Loucy (cell line): ENCODE data around the gene SDK1.

Experiments
- H2AFZ ChIP-seq: fragments of 200-600 bp; sonication (generic); 2 replicates; pipeline ENCODE4 v1.6.0; 2016; ENCODE audit warnings: antibody characterized with exemption, mild to moderate bottlenecking, low read length, moderate library complexity
- H3F3A ChIP-seq: fragments of 200-600 bp; 2 replicates; pipeline ENCODE4 v1.6.0; 2016; ENCODE audit warnings: antibody characterized with exemption, low read depth, mild to moderate bottlenecking
- H3K27me3 ChIP-seq: fragments of 200-600 bp; sonication (generic); 2 replicates; pipeline ENCODE4 v1.6.1; 2014; ENCODE audit warnings: low read length, mild to moderate bottlenecking; ENCODE audit not compliant: insufficient read depth, poor library complexity, severe bottlenecking
- H3K36me3 ChIP-seq: fragments of 200-600 bp; sonication (generic); 2 replicates; pipeline ENCODE4 v1.6.1; 2016; ENCODE audit warnings: low read length; ENCODE audit not compliant: insufficient read depth
- H3K4me1 ChIP-seq: fragments of 200-600 bp; sonication (generic); 2 replicates; pipeline ENCODE4 v1.5.1; 2014; ENCODE audit warnings: low read length, mild to moderate bottlenecking; ENCODE audit not compliant: insufficient read depth, poor library complexity, severe bottlenecking
- H3K4me2 ChIP-seq: fragments of 200-600 bp; sonication (generic); 2 replicates; pipeline ENCODE4 v1.6.0; 2014; ENCODE audit warnings: antibody characterized with exemption, low read length, low read depth, mild to moderate bottlenecking; ENCODE audit not compliant: poor library complexity, severe bottlenecking
- H3K4me3 ChIP-seq: fragments of 200-600 bp; sonication (generic); 2 replicates; pipeline ENCODE4 v1.5.1; 2014; ENCODE audit warnings: low read length, mild to moderate bottlenecking, mixed read lengths; ENCODE audit not compliant: poor library complexity, severe bottlenecking
- H3K79me2 ChIP-seq: fragments of 200-600 bp; sonication (generic); 2 replicates; pipeline ENCODE4 v1.6.1; 2014; ENCODE audit warnings: low read length; ENCODE audit not compliant: insufficient read depth
- H3K9ac ChIP-seq: fragments of 200-600 bp; sonication (generic); 2 replicates; pipeline ENCODE4 v1.6.0; 2014; ENCODE audit warnings: mild to moderate bottlenecking, low read depth, low read length, moderate library complexity; ENCODE audit not compliant: poor library complexity, severe bottlenecking
- H3K9me2 ChIP-seq: fragments of 200-600 bp; sonication (generic); replicated peaks from 2 replicates; pipeline ENCODE4 v1.6.1; 2016; ENCODE audit warnings: low read depth, low read length, mixed read lengths
- H3K9me3 ChIP-seq: fragments of 200-600 bp; sonication (generic); 2 replicates; pipeline ENCODE4 v1.6.1; 2014; ENCODE audit warnings: mild to moderate bottlenecking, antibody characterized with exemption, low read length, low read depth; ENCODE audit not compliant: insufficient read depth
- H4K20me1 ChIP-seq: fragments of 200-600 bp; sonication (generic); 2 replicates; pipeline ENCODE4 v1.6.0; 2014; ENCODE audit warnings: antibody characterized with exemption, low read length, mild to moderate bottlenecking; ENCODE audit not compliant: insufficient read depth, poor library complexity, severe bottlenecking
- CTCF ChIP-seq: fragments of 200-600 bp; sonication (generic); conservative IDR thresholded peaks from 2 replicates; pipeline ENCODE4 v1.5.1; 2014; ENCODE audit warnings: mild to moderate bottlenecking, antibody characterized with exemption, low read length
- EZH2phosphoT487 ChIP-seq: fragments of 200-600 bp; IDR thresholded peaks from 2 replicates; pipeline ENCODE4 v1.6.1; 2018; ENCODE audit warnings: antibody characterized with exemption, mild to moderate bottlenecking, moderate library complexity, borderline replicate concordance

SDK1 gene

DNA sequence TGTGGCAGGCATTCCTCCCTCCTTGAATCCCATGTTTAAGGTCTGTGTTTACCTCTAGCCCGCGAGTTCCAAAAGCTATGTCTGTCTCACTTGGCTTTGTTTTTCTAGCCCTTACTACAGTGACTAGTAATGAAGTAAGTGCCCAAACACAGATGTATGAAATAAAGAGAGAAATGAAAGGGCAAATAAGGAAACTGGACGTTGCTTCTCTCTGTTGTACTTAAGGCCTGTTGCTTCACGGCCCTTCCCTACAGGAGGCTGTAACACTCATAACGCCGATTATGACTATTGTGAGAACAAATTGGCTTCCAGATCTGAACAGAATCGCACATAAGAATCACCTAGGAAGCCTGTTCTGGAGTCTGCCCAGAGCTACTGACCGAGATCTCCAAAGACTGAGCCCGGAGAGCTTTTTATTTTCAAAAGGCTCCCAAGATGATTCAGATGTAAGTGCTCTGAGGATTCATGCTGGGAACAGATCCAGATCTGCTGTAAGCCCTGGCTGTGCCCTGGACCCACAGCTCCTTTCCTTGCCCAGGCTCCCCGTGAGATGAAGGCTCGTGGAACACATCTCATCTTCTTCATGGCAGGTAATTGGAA lies 432.6 kb downstream of the SDK1 start:
- no peaks in the 10 kb centered on the region for H3K36me3 ChIP-seq
- no peaks in the 10 kb centered on the region for H4K20me1 ChIP-seq
- no peak overlapping the region for H3K4me3 ChIP-seq
- H3F3A ChIP-seq, result no peaks in the 10 kb centered on the region
- H3K9me3 ChIP-seq, result no peaks in the 10 kb centered on the region
- TF ChIP-seq EZH2phosphoT487, result no peak
- no peak overlapping the region for H3K9ac ChIP-seq
- H3K27me3 ChIP-seq, result no peaks in the 10 kb centered on the region
- H3K79me2 ChIP-seq, result no peaks in the 10 kb centered on the region
- H3K4me2 ChIP-seq, result no peak overlapping the region
- H3K4me1 ChIP-seq, result no peaks in the 10 kb centered on the region
- H2AFZ ChIP-seq, result no peak overlapping the region
- no peaks in the 10 kb centered on the region for H3K9me2 ChIP-seq

DNA sequence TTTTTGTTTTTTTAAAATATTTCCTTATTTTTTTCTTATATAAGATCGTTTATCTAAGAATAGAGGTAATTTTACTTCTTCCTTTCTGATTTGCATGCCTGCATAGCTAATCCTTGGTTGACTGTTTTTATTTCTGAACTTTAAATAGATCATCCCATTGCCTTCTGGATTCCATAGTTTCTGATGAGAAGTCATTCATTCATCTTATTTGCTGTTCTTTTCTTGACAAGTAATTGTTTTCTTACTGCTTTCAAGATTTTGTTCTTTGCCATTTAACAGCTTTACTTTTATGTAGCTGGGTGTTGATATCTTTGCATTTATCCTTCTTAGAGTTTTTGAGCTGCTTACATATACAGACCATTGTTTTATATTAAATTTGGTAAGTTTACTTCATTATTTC lies 437.9 kb downstream of the SDK1 start:
- Histone ChIP-seq H3K79me2 (no peaks in the 10 kb centered on the region), H2AFZ (no peak overlapping the region), H3K9me2 (no peaks in the 10 kb centered on the region), H3K4me3 (no peak overlapping the region), H3K9ac (no peak overlapping the region), H3K4me2 (no peak overlapping the region), H3K9me3 (0 out of 2 replicates have a peak, but pooled peaks cover 4% of the 10 kb centered on the region), H4K20me1 (no peaks in the 10 kb centered on the region), H3K4me1 (no peaks in the 10 kb centered on the region), H3F3A (no peaks in the 10 kb centered on the region), H3K27me3 (no peaks in the 10 kb centered on the region), H3K36me3 (no peaks in the 10 kb centered on the region)
- TF ChIP-seq EZH2phosphoT487, result no peak
- TF ChIP-seq CTCF, result no peak

DNA sequence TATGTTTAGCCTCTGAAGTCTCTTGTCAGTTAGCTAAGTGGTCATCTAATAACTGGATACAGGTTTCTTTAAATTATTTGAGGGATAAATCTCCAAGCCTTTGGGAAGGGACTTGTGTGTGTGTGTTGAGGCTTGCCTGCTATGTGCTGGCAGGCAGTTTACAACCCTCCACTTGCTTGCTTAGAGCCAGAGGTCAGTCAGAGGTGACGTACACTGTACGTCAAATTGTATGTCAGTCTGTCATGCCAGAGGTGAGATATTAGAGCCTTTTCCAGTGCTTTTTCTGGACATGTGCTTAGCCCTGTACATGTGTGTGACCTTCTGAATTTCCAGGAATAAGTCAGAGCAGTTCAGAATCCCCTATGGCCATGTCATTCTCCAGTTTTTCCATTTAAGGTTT lies 438.9 kb downstream of the SDK1 start:
- Histone ChIP-seq H3F3A (no peaks in the 10 kb centered on the region), H3K9ac (no peak overlapping the region), H3K4me1 (no peaks in the 10 kb centered on the region), H3K79me2 (no peaks in the 10 kb centered on the region), H3K9me3 (0 out of 2 replicates have a peak, but pooled peaks cover 4% of the 10 kb centered on the region), H4K20me1 (no peaks in the 10 kb centered on the region), H3K4me3 (no peak overlapping the region), H3K27me3 (no peaks in the 10 kb centered on the region), H3K36me3 (no peaks in the 10 kb centered on the region), H3K4me2 (no peak overlapping the region), H3K9me2 (no peaks in the 10 kb centered on the region), H2AFZ (no peak overlapping the region)
- TF ChIP-seq EZH2phosphoT487 (no peak), CTCF (no peak)

DNA sequence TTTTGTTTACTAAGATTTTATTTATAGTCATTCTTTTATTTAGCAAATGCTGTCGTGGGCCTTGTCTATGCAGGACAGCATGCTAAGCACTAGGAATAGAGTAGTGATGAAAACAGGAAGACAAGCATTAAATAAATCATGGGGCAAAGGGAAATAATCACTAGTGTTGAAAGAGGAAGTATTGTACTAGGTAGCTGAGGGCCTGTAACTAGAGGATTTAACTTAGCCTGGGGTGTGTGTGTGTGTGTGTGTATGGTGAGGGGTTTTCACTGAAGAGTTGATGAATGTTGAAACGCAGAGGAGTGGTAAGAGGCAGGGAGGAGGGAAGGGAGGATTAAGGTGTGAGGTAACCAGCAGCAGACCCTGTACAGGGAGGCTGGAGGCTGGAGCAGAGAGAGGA lies 446.4 kb downstream of the SDK1 start:
- Histone ChIP-seq H3K4me2 (no peak overlapping the region), H3K79me2 (no peaks in the 10 kb centered on the region), H3F3A (no peaks in the 10 kb centered on the region), H3K4me3 (no peak overlapping the region), H3K9me3 (no peaks in the 10 kb centered on the region), H3K4me1 (no peaks in the 10 kb centered on the region), H3K9me2 (no peaks in the 10 kb centered on the region), H3K36me3 (no peaks in the 10 kb centered on the region), H3K27me3 (no peaks in the 10 kb centered on the region), H2AFZ (no peak overlapping the region), H3K9ac (no peak overlapping the region), H4K20me1 (no peaks in the 10 kb centered on the region)
- no peak for TF ChIP-seq CTCF
- TF ChIP-seq EZH2phosphoT487, result no peak
